HL-60 (cell line): ENCODE results near the gene TDRD10.

Source experiments
- DNase-seq, 2 experiments: peaks; one replicate each; pipeline ENCODE4 v3.0.0-alpha.2; 2010 to 2020; ENCODE audit warnings: low read depth in 1 of 2, low spot score in 1 of 2
- H3K27ac ChIP-seq: fragments of 250-450 bp; sonication (Bioruptor Pico); replicated peaks from 2 replicates; pipeline ENCODE4 v1.5.1; 2020; ENCODE audit warnings: mild to moderate bottlenecking, moderate library complexity
- H3K27me3 ChIP-seq: fragments of 250-450 bp; sonication (Bioruptor Pico); 2 replicates; pipeline ENCODE4 v1.5.1; 2021; ENCODE audit warnings: mild to moderate bottlenecking, moderate library complexity; ENCODE audit not compliant: insufficient read depth, poor library complexity, severe bottlenecking
- H3K4me3 ChIP-seq: replicated peaks from 2 replicates; pipeline ENCODE4 v1.5.1; 2011; ENCODE audit warnings: mild to moderate bottlenecking, control low read depth, low read length; ENCODE audit not compliant: insufficient read depth
- GABPA ChIP-seq: IDR thresholded peaks from 2 replicates; pipeline ENCODE4 v1.6.1; 2012; ENCODE audit warnings: low read depth
- POLR2AphosphoS5 ChIP-seq: IDR thresholded peaks from 2 replicates; pipeline ENCODE4 v1.6.1; 2012; ENCODE audit warnings: low read depth
- SPI1 ChIP-seq: IDR thresholded peaks from 2 replicates; pipeline ENCODE4 v1.6.1; 2012; ENCODE audit warnings: low read depth, mild to moderate bottlenecking, borderline replicate concordance
- TF ChIP-seq, protein P1 (sequence below): IDR thresholded peaks from 2 replicates; pipeline ENCODE4 v1.6.1; 2012; ENCODE audit warnings: low read depth; ENCODE audit not compliant: insufficient replicate concordance
- TF ChIP-seq, protein P2 (sequence below): IDR thresholded peaks from one replicate; pipeline ENCODE4 v1.5.1; 2011; ENCODE audit warnings: low read length, control low read depth, inconsistent platforms; ENCODE audit not compliant: insufficient read depth

The TDRD10 gene

DNA sequence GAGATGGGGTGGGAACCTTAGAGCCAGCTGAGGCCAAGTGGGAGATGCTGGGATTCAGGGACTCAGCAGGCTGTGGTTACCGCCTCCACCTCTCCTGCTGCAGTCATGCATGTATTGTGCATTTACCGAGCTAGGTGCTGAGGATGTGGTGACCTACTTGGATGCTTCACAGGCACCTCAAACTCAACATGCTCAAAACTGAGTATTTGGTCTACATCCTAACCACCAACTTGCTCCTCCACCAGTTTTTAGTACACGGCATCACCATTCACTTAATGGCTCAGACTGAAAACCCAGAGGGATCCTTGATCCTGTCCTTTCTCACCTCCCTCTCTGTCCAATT lies 71.1 kb downstream of the TDRD10 start:
- Histone ChIP-seq H3K27me3 (peaks cover 3% of the 10 kb centered on the region), H3K4me3 (no peak overlapping the region), H3K27ac (no peak overlapping the region)
- TF ChIP-seq, protein P1, sequence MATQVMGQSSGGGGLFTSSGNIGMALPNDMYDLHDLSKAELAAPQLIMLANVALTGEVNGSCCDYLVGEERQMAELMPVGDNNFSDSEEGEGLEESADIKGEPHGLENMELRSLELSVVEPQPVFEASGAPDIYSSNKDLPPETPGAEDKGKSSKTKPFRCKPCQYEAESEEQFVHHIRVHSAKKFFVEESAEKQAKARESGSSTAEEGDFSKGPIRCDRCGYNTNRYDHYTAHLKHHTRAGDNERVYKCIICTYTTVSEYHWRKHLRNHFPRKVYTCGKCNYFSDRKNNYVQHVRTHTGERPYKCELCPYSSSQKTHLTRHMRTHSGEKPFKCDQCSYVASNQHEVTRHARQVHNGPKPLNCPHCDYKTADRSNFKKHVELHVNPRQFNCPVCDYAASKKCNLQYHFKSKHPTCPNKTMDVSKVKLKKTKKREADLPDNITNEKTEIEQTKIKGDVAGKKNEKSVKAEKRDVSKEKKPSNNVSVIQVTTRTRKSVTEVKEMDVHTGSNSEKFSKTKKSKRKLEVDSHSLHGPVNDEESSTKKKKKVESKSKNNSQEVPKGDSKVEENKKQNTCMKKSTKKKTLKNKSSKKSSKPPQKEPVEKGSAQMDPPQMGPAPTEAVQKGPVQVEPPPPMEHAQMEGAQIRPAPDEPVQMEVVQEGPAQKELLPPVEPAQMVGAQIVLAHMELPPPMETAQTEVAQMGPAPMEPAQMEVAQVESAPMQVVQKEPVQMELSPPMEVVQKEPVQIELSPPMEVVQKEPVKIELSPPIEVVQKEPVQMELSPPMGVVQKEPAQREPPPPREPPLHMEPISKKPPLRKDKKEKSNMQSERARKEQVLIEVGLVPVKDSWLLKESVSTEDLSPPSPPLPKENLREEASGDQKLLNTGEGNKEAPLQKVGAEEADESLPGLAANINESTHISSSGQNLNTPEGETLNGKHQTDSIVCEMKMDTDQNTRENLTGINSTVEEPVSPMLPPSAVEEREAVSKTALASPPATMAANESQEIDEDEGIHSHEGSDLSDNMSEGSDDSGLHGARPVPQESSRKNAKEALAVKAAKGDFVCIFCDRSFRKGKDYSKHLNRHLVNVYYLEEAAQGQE: no peak
- TF ChIP-seq, protein P2, sequence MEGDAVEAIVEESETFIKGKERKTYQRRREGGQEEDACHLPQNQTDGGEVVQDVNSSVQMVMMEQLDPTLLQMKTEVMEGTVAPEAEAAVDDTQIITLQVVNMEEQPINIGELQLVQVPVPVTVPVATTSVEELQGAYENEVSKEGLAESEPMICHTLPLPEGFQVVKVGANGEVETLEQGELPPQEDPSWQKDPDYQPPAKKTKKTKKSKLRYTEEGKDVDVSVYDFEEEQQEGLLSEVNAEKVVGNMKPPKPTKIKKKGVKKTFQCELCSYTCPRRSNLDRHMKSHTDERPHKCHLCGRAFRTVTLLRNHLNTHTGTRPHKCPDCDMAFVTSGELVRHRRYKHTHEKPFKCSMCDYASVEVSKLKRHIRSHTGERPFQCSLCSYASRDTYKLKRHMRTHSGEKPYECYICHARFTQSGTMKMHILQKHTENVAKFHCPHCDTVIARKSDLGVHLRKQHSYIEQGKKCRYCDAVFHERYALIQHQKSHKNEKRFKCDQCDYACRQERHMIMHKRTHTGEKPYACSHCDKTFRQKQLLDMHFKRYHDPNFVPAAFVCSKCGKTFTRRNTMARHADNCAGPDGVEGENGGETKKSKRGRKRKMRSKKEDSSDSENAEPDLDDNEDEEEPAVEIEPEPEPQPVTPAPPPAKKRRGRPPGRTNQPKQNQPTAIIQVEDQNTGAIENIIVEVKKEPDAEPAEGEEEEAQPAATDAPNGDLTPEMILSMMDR: no peak
- TF ChIP-seq SPI1 (no peak), GABPA (no peak), POLR2AphosphoS5 (no peak)
- no peak for DNase-seq

DNA sequence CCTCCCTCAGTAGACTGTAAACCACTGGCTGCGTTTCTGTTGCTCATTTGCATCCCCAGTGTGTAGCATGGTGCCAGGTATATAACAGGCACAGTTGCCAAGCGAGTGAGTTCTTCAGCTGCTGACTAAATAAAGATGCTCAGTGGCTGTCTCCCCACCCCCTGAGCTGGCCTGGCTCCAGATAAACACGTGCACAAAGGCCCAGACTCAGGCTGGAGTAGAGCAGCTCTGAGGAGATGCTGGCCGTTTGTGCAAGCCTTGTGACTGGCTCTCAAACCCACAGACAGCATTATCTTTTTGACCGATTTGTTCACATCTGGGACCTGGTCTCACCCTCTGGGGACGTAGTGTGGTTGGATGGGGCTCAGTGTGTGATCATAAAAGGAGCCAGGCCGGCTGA lies 72.7 kb downstream of the TDRD10 start:
- H3K27ac ChIP-seq: no peak overlapping the region
- H3K4me3 ChIP-seq: no peak overlapping the region
- TF ChIP-seq POLR2AphosphoS5 (no peak), GABPA (no peak), SPI1 (no peak)
- TF ChIP-seq, protein P2: no peak
- TF ChIP-seq, protein P1: no peak
- no peaks in the 10 kb centered on the region for H3K27me3 ChIP-seq
- no peak for DNase-seq

DNA sequence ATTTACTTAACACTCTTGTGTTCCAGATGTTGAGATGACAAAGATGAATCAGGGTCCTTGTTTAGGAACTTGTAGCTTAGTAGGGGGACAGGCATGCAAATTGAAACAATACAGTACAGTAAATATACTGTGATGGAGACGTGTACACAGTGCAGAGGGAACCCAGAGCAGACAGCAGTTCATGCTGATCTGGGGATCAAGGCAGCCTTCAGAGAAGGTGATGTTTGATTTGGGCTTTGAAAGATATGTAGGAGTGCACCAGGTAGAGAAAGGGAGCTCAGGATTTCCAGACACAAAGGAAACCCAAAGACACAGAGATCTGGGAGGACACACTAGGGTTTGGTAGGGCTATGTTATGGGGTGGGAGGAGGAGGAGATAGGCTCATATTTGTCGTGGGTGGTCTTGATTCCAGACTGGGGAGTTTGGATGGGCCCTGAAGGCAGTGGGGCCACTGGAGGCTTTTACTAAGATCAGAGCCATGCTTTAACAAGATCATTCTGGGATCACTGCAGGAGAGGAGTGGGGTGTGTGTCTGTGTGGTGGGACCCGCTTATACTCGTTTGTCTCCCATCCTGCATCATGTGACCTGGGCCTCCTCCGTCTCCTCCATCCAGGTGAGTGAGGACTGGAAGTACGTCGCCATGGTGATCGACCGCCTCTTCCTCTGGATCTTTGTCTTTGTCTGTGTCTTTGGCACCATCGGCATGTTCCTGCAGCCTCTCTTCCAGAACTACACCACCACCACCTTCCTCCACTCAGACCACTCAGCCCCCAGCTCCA lies 73.3 kb downstream of the TDRD10 start:
- no peak overlapping the region for H3K27ac ChIP-seq
- no peak overlapping the region for H3K4me3 ChIP-seq
- H3K27me3 ChIP-seq: no peaks in the 10 kb centered on the region
- TF ChIP-seq POLR2AphosphoS5: no peak
- TF ChIP-seq SPI1: no peak
- TF ChIP-seq, protein P2: no peak
- no peak for TF ChIP-seq GABPA
- DNase-seq: no peak
